D341Med (cell line): ENCODE measurements around the gene DNAJC7.
A peak's percentile ranks its signal among the peaks of the same experiment; 100 is the strongest.
"Not testable (repeated sequence)": the region's sequence is repeated elsewhere in the genome, so short reads cannot be mapped to it uniquely, and the experiment has no call there.

ENCODE experiments used
- DNase-seq: peaks from one replicate; pipeline ENCODE4 v3.0.0; 2012; ENCODE audit warnings: low spot score

The DNAJC7 gene

GRCh38 chr17:41957031-41957868 is 60.0 kb downstream of the DNAJC7 start:
- no peak for DNase-seq

GRCh38 chr17:41956522-41956921 is 60.7 kb downstream of the DNAJC7 start:
- no peak for DNase-seq

GRCh38 chr17:41948762-41949460 is 68.3 kb downstream of the DNAJC7 start:
- no peak for DNase-seq

- DNase-seq: no peak
These were observed 72.3 kb downstream of the DNAJC7 start for GRCh38 chr17:41944943-41945342.

GRCh38 chr17:41943492-41943891 is 73.7 kb downstream of the DNAJC7 start:
- no peak for DNase-seq

GRCh38 chr17:41942626-41943373 is 74.4 kb downstream of the DNAJC7 start:
- DNase-seq: no peak

GRCh38 chr17:41941168-41941567 is 76.1 kb downstream of the DNAJC7 start:
- no peak for DNase-seq

GRCh38 chr17:41939693-41940090 is 77.5 kb downstream of the DNAJC7 start:
- no peak for DNase-seq

- DNase-seq: peak; percentile 75
These were observed 78.1 kb downstream of the DNAJC7 start for GRCh38 chr17:41939044-41939692.

- no peak for DNase-seq
These were observed 79.0 kb downstream of the DNAJC7 start for GRCh38 chr17:41937970-41938954.

- DNase-seq: no peak
These were observed 81.6 kb downstream of the DNAJC7 start for GRCh38 chr17:41935641-41936040.

GRCh38 chr17:41932816-41933389 is 84.3 kb downstream of the DNAJC7 start:
- DNase-seq: no peak

GRCh38 chr17:41931715-41932114 is 85.5 kb downstream of the DNAJC7 start:
- DNase-seq: not testable (repeated sequence)

- DNase-seq: not testable (repeated sequence)
These were observed 86.4 kb downstream of the DNAJC7 start for GRCh38 chr17:41930833-41931156.

GRCh38 chr17:41930009-41930832 is 87.0 kb downstream of the DNAJC7 start, which contains the start of gene ODAD4:
Gene ODAD4 (plus strand): TSS chr17:41930617. CDS start chr17:41930724, 107 bp downstream.
- DNase-seq: peak; percentile 99

GRCh38 chr17:41928693-41929251 is 88.5 kb downstream of the DNAJC7 start:
- DNase-seq: no peak
